ENCODE results near the gene STARD10.

Gene STARD10

GRCh38 chr11:72793425-72794367, at the start of gene STARD10:
Gene STARD10 (minus strand): TSS chr11:72794047. CDS start chr11:72781181, 12,866 bp downstream.
- peak; percentile 94 to 99 for DNase-seq

- no peak for DNase-seq
Measured at GRCh38 chr11:72842653-72843330, 48.9 kb upstream of the STARD10 start.

- DNase-seq: no peak
Measured at GRCh38 chr11:72842126-72842525, 48.3 kb upstream of the STARD10 start.

- no peak for DNase-seq
Measured at GRCh38 chr11:72841397-72841796, 47.5 kb upstream of the STARD10 start.

GRCh38 chr11:72840780-72841179, 46.9 kb upstream of the STARD10 start:
- no peak for DNase-seq

- no peak for DNase-seq
Measured at GRCh38 chr11:72838691-72839305, 45.0 kb upstream of the STARD10 start.

GRCh38 chr11:72836111-72836510, 42.3 kb upstream of the STARD10 start:
- DNase-seq: no peak

- DNase-seq: peak; percentile 51 to 59
Measured at GRCh38 chr11:72834905-72835304, 41.1 kb upstream of the STARD10 start.

- no peak for DNase-seq
Measured at GRCh38 chr11:72833811-72834493, 40.1 kb upstream of the STARD10 start.

- DNase-seq: no peak
Measured at GRCh38 chr11:72833083-72833733, 39.4 kb upstream of the STARD10 start.

GRCh38 chr11:72832301-72833082, 38.6 kb upstream of the STARD10 start:
- no peak for DNase-seq

GRCh38 chr11:72831521-72832300, 37.9 kb upstream of the STARD10 start:
- peak; percentile 52 to 81 for DNase-seq

GRCh38 chr11:72829884-72830533, 36.2 kb upstream of the STARD10 start:
- no peak for DNase-seq

GRCh38 chr11:72829178-72829577, 35.3 kb upstream of the STARD10 start:
- no peak for DNase-seq

- no peak for DNase-seq
Measured at GRCh38 chr11:72828692-72829101, 34.9 kb upstream of the STARD10 start.

- peak in 1 of 2 donors; percentile 52 for DNase-seq
Measured at GRCh38 chr11:72828081-72828567, 34.3 kb upstream of the STARD10 start.

- peak; percentile 58 to 69 for DNase-seq
Measured at GRCh38 chr11:72827656-72828055, 33.8 kb upstream of the STARD10 start.

GRCh38 chr11:72826942-72827480, 33.2 kb upstream of the STARD10 start:
- no peak for DNase-seq

GRCh38 chr11:72826191-72826941, 32.5 kb upstream of the STARD10 start:
- no peak for DNase-seq
